Activated T-helper 2 cell treated with anti-CD3 and anti-CD28 coated beads, Interferon-gamma antibody, Interleukin-2, Interleukin-4, amounts not matched to agents 10 μg/mL and 5 μg/mL and 100 μg/mL, durations not matched to agents 14 hours and 24 hours and 36 hours (primary cell): ENCODE data around the gene CMC2. TPM values are rescaled to one million over a fixed set of nuclear protein-coding genes. Genes with fewer than 3 reads are reported as not detected.

Experiments used
- DNase-seq: peaks from one replicate; pipeline ENCODE4 v3.0.0; 2021; ENCODE audit warnings: low spot score
- H3K27ac Mint-ChIP-seq: one replicate; pipeline ENCODE4 v1.8.0; 2021; ENCODE audit warnings: mixed read lengths
- H3K27me3 Mint-ChIP-seq: one replicate; pipeline ENCODE4 v1.8.0; 2021; ENCODE audit warnings: low read depth, mixed read lengths
- H3K36me3 Mint-ChIP-seq: one replicate; pipeline ENCODE4 v1.8.0; 2021; ENCODE audit warnings: low read depth, mixed read lengths
- H3K4me1 Mint-ChIP-seq: one replicate; pipeline ENCODE4 v1.8.0; 2021; ENCODE audit warnings: low read depth, mixed read lengths
- H3K4me3 Mint-ChIP-seq: one replicate; pipeline ENCODE4 v1.8.0; 2021; ENCODE audit warnings: low read depth, mild to moderate bottlenecking, moderate library complexity, mixed read lengths
- H3K9me3 Mint-ChIP-seq: one replicate; pipeline ENCODE4 v1.8.0; 2021; ENCODE audit warnings: mixed read lengths
- intact Hi-C: fragments of 100-400 bp; cut with micrococcal nuclease; formaldehyde crosslinking; loops from one replicate; pipeline ENCODE4 v1.15.1; 2023
- total RNA-seq: library from RNA; stranded (reverse); gene quantifications from 2 replicates; pipeline ENCODE4 v1.2.3, GENCODE V29; 2022

The CMC2 gene
- total RNA-seq, 1 donor from 2014 or later, result 130 TPM

DNA sequence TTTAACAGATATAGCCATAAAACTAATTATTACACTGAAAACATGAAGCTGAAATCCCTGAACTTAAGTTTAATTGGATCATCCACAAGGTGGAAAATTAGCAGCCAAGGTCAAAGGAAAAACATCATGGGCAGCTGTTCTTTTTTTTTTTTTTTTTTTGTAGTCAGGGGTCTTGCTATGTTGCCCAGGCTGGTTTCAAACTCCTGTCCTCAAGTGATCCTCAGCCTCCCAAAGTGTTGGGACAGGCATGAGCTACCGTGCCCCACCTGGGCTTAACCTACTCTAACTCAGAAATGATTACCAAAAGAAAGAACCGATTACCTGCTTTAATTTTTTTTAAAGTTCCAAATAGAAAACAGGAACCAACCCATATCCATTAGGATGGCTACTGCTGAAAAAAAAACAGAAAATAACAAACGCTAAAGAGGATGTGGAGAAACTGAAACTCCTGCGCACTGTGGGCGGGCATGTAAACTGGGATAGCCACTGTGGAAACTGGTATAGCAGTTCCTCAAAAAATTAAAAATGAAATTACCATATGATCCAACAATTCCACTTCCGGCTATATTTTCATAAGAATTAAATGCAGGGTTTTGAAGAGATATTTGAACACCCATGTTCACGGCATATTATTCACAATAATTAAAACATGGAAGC, 8.6 kb downstream of the CMC2 start:
- Mint-ChIP-seq H3K36me3 (peaks cover 75% of the 10 kb centered on the region), H3K27me3 (no peaks in the 10 kb centered on the region)
- intact Hi-C loops, result loop anchor here (1.0 to 10.0 kb wide), 3 partner anchors 9 to 1657 kb away; partner anchors contain the start of gene CENPN

DNA sequence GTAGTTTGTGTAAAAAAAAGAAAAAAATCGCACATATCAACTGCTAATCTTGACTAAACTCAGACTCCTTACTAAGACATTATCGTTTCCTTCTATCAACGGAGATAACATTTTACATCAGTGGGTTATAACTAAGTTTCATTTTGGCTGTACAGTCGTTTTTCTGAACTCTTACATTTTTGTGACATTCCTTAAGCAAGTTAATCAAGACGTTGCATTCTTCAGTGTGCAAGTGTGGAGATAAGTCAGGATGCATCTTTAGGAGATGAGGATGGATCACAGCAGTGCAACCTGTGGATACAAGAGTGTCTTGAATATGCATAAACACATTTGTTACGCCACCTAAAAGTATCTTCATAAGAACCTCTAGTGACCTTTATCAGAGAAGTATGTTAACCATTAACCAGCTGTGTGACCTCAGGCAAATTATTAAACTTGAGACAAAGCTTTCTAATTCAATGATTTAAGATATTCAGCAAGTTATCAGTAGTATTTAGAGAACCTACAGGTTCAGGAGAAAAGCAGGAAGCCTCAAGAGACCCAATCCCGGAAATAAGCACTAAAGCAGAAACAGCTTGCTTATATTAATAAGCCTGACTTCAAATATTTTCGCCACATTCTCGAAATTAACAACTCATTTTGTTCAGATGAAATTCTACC, 9.4 kb downstream of the CMC2 start:
- peaks cover 76% of the 10 kb centered on the region for H3K36me3 Mint-ChIP-seq
- H3K4me3 Mint-ChIP-seq, result peak overlapping the region; percentile 81
- peaks cover 7% of the 10 kb centered on the region for H3K9me3 Mint-ChIP-seq
- H3K27me3 Mint-ChIP-seq, result no peaks in the 10 kb centered on the region
- H3K27ac Mint-ChIP-seq, result peak overlapping the region; percentile 93
- H3K4me1 Mint-ChIP-seq, result peaks cover 81% of the 10 kb centered on the region
- DNase-seq, result no peak
- intact Hi-C loops, result loop anchor here (1.0 to 10.0 kb wide), 3 partner anchors 10 to 1658 kb away; partner anchors contain the start of gene CENPN

More for the DNA sequence above, 8.6 kb downstream of the CMC2 start:
- H3K27ac Mint-ChIP-seq, result peak overlapping the region; percentile 62
- H3K9me3 Mint-ChIP-seq, result peaks cover 7% of the 10 kb centered on the region
- H3K4me1 Mint-ChIP-seq, result peaks cover 79% of the 10 kb centered on the region
- no peak for DNase-seq
- peak overlapping the region; percentile 45 for H3K4me3 Mint-ChIP-seq

DNA sequence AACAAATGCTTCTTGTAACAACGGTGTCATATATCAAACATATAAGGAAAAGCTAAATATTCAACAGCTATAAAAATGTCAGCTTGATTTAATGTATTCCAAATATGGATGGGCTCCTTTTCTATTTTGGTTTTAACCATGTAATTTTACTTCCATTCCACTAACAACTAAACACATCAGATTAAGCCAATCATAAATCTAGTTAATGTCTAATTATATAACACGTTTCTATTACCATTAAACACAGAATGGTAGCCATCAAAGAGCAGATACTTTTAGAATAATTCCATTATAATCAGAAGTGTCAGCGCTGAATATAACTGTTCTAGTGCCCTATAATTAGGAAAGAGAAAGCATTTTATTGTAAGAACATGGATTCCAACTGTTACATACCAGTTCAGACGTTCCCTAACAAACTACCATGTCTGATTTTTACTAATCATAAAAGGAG, 10.0 kb downstream of the CMC2 start:
- peak overlapping the region; percentile 81 for H3K4me3 Mint-ChIP-seq
- no peaks in the 10 kb centered on the region for H3K27me3 Mint-ChIP-seq
- intact Hi-C loops, result loop anchor here (1.0 to 10.0 kb wide), 3 partner anchors 11 to 1658 kb away; partner anchors contain the start of gene CENPN
- H3K27ac Mint-ChIP-seq, result peak overlapping the region; percentile 93
- peaks cover 7% of the 10 kb centered on the region for H3K9me3 Mint-ChIP-seq
- no peak for DNase-seq
- H3K36me3 Mint-ChIP-seq, result peaks cover 73% of the 10 kb centered on the region
- H3K4me1 Mint-ChIP-seq, result peaks cover 76% of the 10 kb centered on the region

DNA sequence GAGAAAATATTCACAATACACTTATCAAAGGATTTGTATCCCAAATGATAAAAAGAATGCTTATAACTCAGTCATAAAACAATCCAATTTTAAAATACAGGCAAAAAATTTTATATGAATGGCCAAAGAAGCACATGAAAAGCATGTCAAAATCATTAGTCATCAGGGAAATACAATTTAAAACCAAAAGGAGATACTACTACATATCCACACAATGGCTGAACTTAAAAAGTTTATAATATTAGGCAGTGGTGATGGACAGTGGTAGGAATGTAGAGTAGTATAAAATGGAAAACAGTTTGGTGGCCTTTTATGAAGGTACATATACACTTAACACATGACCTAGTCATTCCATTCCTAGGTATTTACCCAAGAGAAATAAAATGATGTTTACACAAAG, 12.2 kb downstream of the CMC2 start:
- DNase-seq, result no peak
- Mint-ChIP-seq H3K36me3 (peaks cover 72% of the 10 kb centered on the region), H3K4me3 (no peak overlapping the region), H3K27ac (no peak overlapping the region), H3K9me3 (no peaks in the 10 kb centered on the region), H3K27me3 (no peaks in the 10 kb centered on the region), H3K4me1 (peaks cover 69% of the 10 kb centered on the region)
- intact Hi-C loops, result loop anchor here (10.0 kb wide), 2 partner anchors 640 to 1660 kb away; no protein-coding TSS in a partner anchor

DNA sequence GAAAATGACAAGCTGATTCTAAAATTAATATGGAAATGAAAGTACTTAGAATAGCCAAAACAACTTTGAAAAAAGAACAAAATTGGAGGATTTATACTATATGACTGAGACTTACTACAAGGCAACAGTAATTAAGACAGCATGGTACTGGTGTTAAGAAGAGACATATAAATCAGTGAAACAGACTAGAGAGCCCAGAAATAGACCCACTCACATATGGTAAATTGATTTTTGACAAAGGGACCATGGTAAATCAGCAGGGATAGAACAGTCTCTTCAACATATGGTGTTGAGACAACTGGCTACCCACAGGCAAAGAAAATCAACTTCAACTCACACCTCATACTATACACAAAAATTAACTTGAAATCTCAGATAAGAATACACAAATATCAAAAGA, 12.9 kb downstream of the CMC2 start:
- no peaks in the 10 kb centered on the region for H3K9me3 Mint-ChIP-seq
- H3K4me1 Mint-ChIP-seq, result peaks cover 63% of the 10 kb centered on the region
- H3K27ac Mint-ChIP-seq, result peak overlapping the region; percentile 36
- H3K4me3 Mint-ChIP-seq, result no peak overlapping the region
- intact Hi-C loops, result loop anchor here (10.0 kb wide), 2 partner anchors 641 to 1661 kb away; no protein-coding TSS in a partner anchor
- H3K36me3 Mint-ChIP-seq, result peaks cover 72% of the 10 kb centered on the region
- no peaks in the 10 kb centered on the region for H3K27me3 Mint-ChIP-seq
- no peak for DNase-seq

DNA sequence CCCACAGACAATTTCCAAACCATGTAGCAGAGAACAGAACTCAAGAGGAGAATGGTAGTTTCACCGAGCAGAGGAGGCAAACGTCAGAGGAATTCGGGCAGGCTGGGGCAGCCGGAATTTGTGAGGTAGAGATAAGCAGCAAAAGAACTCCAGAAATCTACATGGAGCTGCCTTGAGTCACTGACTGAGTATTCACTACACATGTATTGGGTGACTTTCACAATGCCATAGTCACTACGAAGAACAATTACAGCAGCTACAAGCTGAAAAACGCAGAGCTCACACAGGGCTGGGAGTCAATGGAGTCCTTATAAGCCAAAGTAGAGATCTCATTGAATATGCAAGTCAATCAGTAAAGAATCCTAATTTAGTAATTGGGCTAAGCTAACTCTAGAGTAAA, 13.4 kb downstream of the CMC2 start:
- no peak for DNase-seq
- Mint-ChIP-seq H3K9me3 (no peaks in the 10 kb centered on the region), H3K27me3 (no peaks in the 10 kb centered on the region), H3K27ac (peak overlapping the region; percentile 39), H3K4me3 (no peak overlapping the region), H3K4me1 (peaks cover 57% of the 10 kb centered on the region), H3K36me3 (peaks cover 71% of the 10 kb centered on the region)
- intact Hi-C loops, result loop anchor here (10.0 kb wide), 2 partner anchors 641 to 1661 kb away; no protein-coding TSS in a partner anchor

DNA sequence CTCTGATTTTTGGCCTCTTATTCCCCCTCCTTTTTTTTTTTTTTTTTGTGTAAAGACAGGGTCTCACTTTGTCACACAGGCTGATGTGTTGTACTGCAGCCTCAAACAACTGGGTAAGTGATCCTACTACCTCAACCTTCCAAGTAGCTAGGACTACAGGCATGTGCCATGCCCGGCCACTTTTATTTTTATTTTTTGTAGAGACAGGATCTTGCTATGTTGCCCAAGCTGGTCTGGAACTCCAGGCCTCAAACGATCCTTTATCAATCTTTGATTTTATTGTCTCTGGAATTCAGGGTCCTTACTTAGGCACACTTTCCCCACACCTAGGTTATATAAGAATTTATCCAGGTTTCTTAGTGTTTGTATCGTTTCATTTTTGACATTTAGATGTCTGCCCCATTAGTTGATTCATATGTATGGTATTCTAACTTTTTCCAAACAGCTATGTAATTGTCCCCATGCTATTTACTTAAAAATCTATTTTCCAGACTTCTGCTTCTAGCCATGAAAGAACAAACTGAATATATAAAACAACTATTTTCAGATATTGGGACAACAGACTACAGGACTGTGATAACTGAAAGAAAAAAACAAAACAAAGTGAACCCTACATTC, 13.9 kb downstream of the CMC2 start:
- H3K27me3 Mint-ChIP-seq, result no peaks in the 10 kb centered on the region
- H3K9me3 Mint-ChIP-seq, result no peaks in the 10 kb centered on the region
- intact Hi-C loops, result loop anchor here (10.0 kb wide), 2 partner anchors 642 to 1662 kb away; no protein-coding TSS in a partner anchor
- H3K4me1 Mint-ChIP-seq, result peaks cover 57% of the 10 kb centered on the region
- H3K27ac Mint-ChIP-seq, result peak overlapping the region; percentile 39
- no peak overlapping the region for H3K4me3 Mint-ChIP-seq
- DNase-seq, result no peak
- peaks cover 66% of the 10 kb centered on the region for H3K36me3 Mint-ChIP-seq

DNA sequence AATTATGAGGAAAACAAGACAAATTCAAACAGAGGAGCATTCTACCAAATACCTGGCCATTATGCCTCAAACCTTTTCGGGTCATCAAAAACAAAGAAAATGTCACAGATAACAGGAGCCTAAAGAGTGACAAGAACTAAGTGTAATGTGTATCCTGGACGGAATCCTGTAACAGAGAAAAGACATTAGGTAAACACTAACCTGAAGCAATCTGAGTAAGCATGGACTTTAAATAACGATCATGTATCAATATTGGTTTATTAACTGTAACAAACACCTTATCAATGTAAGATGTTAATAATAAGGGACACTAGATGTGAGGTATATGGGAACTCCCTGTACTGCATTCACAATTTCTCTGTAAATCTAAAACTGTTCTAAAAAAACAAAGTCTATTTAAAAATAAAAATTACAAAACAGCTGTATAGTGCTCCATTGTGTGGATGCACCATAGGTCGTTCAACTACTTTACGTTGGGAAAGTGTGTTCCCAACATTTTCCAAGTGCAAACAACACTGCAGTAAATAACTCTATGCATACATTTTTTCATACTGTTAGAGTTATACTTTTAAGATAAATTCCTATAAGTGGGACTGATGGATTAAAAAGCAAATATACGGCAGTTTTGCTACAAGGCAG, 14.8 kb downstream of the CMC2 start:
- Mint-ChIP-seq H3K27ac (no peak overlapping the region), H3K4me3 (no peak overlapping the region), H3K27me3 (no peaks in the 10 kb centered on the region), H3K4me1 (peaks cover 57% of the 10 kb centered on the region), H3K36me3 (peaks cover 67% of the 10 kb centered on the region), H3K9me3 (no peaks in the 10 kb centered on the region)
- DNase-seq, result no peak
- intact Hi-C loops, result loop anchor here (10.0 kb wide), 2 partner anchors 643 to 1663 kb away; no protein-coding TSS in a partner anchor

DNA sequence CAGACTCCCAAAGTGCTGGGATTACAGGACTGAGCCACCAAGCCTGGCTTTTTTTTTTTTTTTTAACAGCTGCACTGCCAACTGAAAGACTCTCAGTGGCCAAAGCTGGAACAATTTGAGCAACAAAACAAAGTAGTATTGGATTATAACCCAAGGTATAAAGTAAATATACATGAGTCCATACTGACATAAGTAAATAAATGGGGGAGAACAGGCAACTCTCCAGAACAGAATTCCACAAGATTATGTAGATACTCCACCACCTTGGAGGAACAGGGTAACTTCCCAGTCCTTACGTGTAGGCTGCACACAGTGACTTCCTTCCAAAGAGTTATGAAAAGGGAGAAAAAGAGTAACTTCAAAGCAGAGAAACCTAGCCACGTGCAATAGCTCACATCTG, 15.7 kb downstream of the CMC2 start:
- Mint-ChIP-seq H3K27ac (no peak overlapping the region), H3K4me1 (peaks cover 56% of the 10 kb centered on the region), H3K4me3 (no peak overlapping the region), H3K9me3 (no peaks in the 10 kb centered on the region), H3K27me3 (no peaks in the 10 kb centered on the region), H3K36me3 (peaks cover 70% of the 10 kb centered on the region)
- no peak for DNase-seq
- intact Hi-C loops, result loop anchor here (10.0 kb wide), 2 partner anchors 644 to 1664 kb away; no protein-coding TSS in a partner anchor

DNA sequence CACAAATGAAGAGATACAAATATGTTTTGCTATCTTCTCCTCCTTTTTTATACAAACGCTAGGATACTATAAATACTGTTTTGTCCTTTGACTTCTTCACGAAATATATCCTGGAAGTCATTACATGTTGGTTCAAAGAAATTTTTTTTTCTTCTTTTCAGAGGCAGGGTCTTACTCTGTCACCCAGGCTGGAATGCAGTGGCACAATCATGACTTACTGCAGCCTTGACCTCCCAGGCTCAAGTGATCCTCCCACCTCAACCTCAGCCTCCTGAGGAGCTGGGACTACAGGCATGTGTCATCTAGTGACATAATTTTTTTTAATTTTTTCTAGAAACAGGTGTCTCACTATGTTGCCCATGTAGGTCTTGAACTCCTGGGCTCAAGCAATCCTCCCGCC, 16.1 kb downstream of the CMC2 start:
- no peak overlapping the region for H3K4me3 Mint-ChIP-seq
- DNase-seq, result no peak
- no peaks in the 10 kb centered on the region for H3K9me3 Mint-ChIP-seq
- H3K27ac Mint-ChIP-seq, result no peak overlapping the region
- H3K36me3 Mint-ChIP-seq, result peaks cover 71% of the 10 kb centered on the region
- no peaks in the 10 kb centered on the region for H3K27me3 Mint-ChIP-seq
- H3K4me1 Mint-ChIP-seq, result peaks cover 54% of the 10 kb centered on the region
- intact Hi-C loops, result loop anchor here (10.0 kb wide), 2 partner anchors 644 to 1664 kb away; no protein-coding TSS in a partner anchor

DNA sequence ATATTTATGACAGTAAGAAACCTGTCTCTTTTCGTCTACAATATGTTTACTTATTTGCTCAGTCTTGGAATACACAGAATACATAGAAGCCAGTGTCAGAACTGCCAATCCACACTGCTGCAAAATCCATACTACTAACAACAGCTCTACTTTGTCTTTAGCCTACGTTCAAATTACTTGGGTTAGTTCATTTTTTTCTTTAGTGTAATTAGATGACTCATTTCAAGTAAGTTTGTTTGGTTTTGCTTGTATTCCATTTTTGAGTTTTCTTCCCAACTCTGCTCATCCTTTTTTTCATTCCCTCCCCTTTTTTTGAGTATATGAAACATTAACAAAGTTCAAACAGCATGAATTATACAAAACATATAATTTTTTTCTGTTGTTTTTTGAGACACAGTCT, 16.9 kb downstream of the CMC2 start:
- H3K36me3 Mint-ChIP-seq, result peaks cover 69% of the 10 kb centered on the region
- intact Hi-C loops, result loop anchor here (10.0 kb wide), 2 partner anchors 645 to 1665 kb away; no protein-coding TSS in a partner anchor
- peak overlapping the region; percentile 26 for H3K27ac Mint-ChIP-seq
- no peaks in the 10 kb centered on the region for H3K27me3 Mint-ChIP-seq
- H3K4me3 Mint-ChIP-seq, result no peak overlapping the region
- no peaks in the 10 kb centered on the region for H3K9me3 Mint-ChIP-seq
- no peak for DNase-seq
- H3K4me1 Mint-ChIP-seq, result peaks cover 52% of the 10 kb centered on the region

DNA sequence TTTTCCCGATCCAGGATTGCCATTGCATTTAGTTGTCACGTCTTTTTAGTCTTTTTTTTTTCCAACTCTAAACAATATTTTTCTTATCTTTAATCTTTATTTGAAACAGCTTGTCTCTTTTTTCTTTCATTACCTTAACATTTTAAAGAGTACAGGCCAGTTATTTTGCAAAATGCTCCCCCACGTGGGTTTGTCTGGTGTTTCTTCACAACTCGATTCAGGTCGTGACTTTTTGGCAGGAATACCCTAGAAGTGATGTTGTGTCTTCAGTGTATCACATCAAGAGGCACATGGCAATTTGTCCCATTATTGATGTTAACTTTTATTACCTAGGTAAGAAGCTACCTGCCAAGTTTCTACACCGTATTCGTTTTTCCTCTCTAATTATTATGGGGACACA, 17.9 kb downstream of the CMC2 start:
- Mint-ChIP-seq H3K4me1 (peaks cover 44% of the 10 kb centered on the region), H3K4me3 (no peak overlapping the region), H3K27me3 (no peaks in the 10 kb centered on the region), H3K27ac (no peak overlapping the region), H3K9me3 (no peaks in the 10 kb centered on the region), H3K36me3 (peaks cover 66% of the 10 kb centered on the region)
- DNase-seq, result no peak
- intact Hi-C loops, result no loop called here
